Measurements from ENCODE around the gene SLC2A14. TPM values are rescaled to one million over a fixed set of nuclear protein-coding genes. Genes with fewer than 3 reads are reported as not detected.
"Not testable (repeated sequence)": the region's sequence is repeated elsewhere in the genome, so short reads cannot be mapped to it uniquely, and the experiment has no call there.

Gene SLC2A14
- total and polyA plus RNA-seq, 2 experiments from 2014 or later, result 0.26 TPM; not detected in 1

- Histone ChIP-seq H3K27ac (no peak overlapping the region), H3K4me3 (no peak overlapping the region), H3K36me3 (no peaks in the 10 kb centered on the region), H3K27me3 (no peaks in the 10 kb centered on the region), H3K9me3 (ENCODE audit: low read depth) (no peaks in the 10 kb centered on the region), H3K4me1 (ENCODE audit: low read depth) (peaks cover 16% of the 10 kb centered on the region)
- no peak for DNase-seq (ENCODE audit: low read depth in 1 of 2, low spot score in 1 of 2)
- no peak for TF ChIP-seq CTCF (IDR thresholded peaks at IDR 0.05; ENCODE audit: low read depth, low read length)
These were observed 28.6 kb downstream of the SLC2A14 start for GRCh38 chr12:7844116-7844515.

- not testable (repeated sequence) for DNase-seq (ENCODE audit: low read depth in 1 of 2, low spot score in 1 of 2); H3K4me3 ChIP-seq; H3K27ac ChIP-seq; H3K9me3 ChIP-seq (ENCODE audit: low read depth); H3K36me3 ChIP-seq; H3K27me3 ChIP-seq
- peaks cover 16% of the 10 kb centered on the region for H3K4me1 ChIP-seq (ENCODE audit: low read depth)
These were observed 29.1 kb downstream of the SLC2A14 start for GRCh38 chr12:7843583-7843982.

- H3K9me3 ChIP-seq (ENCODE audit: low read depth); H3K36me3 ChIP-seq; H3K27me3 ChIP-seq; H3K27ac ChIP-seq; H3K4me3 ChIP-seq; DNase-seq (ENCODE audit: low read depth in 1 of 2, low spot score in 1 of 2): not testable (repeated sequence)
- H3K4me1 ChIP-seq (ENCODE audit: low read depth), result peaks cover 16% of the 10 kb centered on the region
These were observed 29.6 kb downstream of the SLC2A14 start for GRCh38 chr12:7843149-7843548.

GRCh38 chr12:7842444-7842843, 30.3 kb downstream of the SLC2A14 start:
- DNase-seq (ENCODE audit: low read depth in 1 of 2, low spot score in 1 of 2); H3K27me3 ChIP-seq; H3K9me3 ChIP-seq (ENCODE audit: low read depth); H3K36me3 ChIP-seq; H3K4me3 ChIP-seq: not testable (repeated sequence)
- H3K27ac ChIP-seq, result peak overlapping the region; percentile 18
- H3K4me1 ChIP-seq (ENCODE audit: low read depth), result peaks cover 16% of the 10 kb centered on the region

- H3K4me3 ChIP-seq; H3K27ac ChIP-seq; H3K9me3 ChIP-seq (ENCODE audit: low read depth); H3K36me3 ChIP-seq; DNase-seq (ENCODE audit: low read depth in 1 of 2, low spot score in 1 of 2); H3K27me3 ChIP-seq: not testable (repeated sequence)
- H3K4me1 ChIP-seq (ENCODE audit: low read depth), result peaks cover 16% of the 10 kb centered on the region
These were observed 32.9 kb downstream of the SLC2A14 start for GRCh38 chr12:7839848-7840247.

GRCh38 chr12:7839226-7839625, 33.5 kb downstream of the SLC2A14 start:
- not testable (repeated sequence) for H3K36me3 ChIP-seq; H3K9me3 ChIP-seq (ENCODE audit: low read depth); H3K4me3 ChIP-seq; H3K27me3 ChIP-seq
- DNase-seq (ENCODE audit: low read depth in 1 of 2, low spot score in 1 of 2), result peak; percentile 14 to 67
- Histone ChIP-seq H3K27ac (peak overlapping the region; percentile 56), H3K4me1 (ENCODE audit: low read depth) (peaks cover 16% of the 10 kb centered on the region)

GRCh38 chr12:7837366-7837765, 35.3 kb downstream of the SLC2A14 start:
- Histone ChIP-seq H3K9me3 (ENCODE audit: low read depth) (no peaks in the 10 kb centered on the region), H3K36me3 (no peaks in the 10 kb centered on the region), H3K27me3 (no peaks in the 10 kb centered on the region), H3K4me3 (no peak overlapping the region), H3K4me1 (ENCODE audit: low read depth) (peaks cover 13% of the 10 kb centered on the region), H3K27ac (no peak overlapping the region)
- no peak for TF ChIP-seq CTCF (IDR thresholded peaks at IDR 0.05; ENCODE audit: low read depth, low read length)
- DNase-seq (ENCODE audit: low read depth in 1 of 2, low spot score in 1 of 2), result no peak

- no peak overlapping the region for H3K4me3 ChIP-seq
- TF ChIP-seq CTCF (IDR thresholded peaks at IDR 0.05; ENCODE audit: low read depth, low read length), result no peak
- no peaks in the 10 kb centered on the region for H3K36me3 ChIP-seq
- no peak overlapping the region for H3K27ac ChIP-seq
- no peak for DNase-seq (ENCODE audit: low read depth in 1 of 2, low spot score in 1 of 2)
- H3K27me3 ChIP-seq, result no peaks in the 10 kb centered on the region
- H3K9me3 ChIP-seq (ENCODE audit: low read depth), result no peaks in the 10 kb centered on the region
- H3K4me1 ChIP-seq (ENCODE audit: low read depth), result peaks cover 2% of the 10 kb centered on the region
These were observed 36.9 kb downstream of the SLC2A14 start for GRCh38 chr12:7835766-7836165.

Measured in cardiac muscle cell (in vitro differentiated cells and primary cell).